GM19455 (cell line): ENCODE results near the gene SHLD1.

Source experiments
- ATAC-seq: cut with Tn5 transposase; IDR thresholded peaks from one replicate; pipeline ENCODE4 v1.9.1; 2021; ENCODE audit not compliant: unreplicated experiment

SHLD1 gene

GRCh38 chr20:5885866-5886265, 135.7 kb downstream of the SHLD1 start:
- ATAC-seq = no peak

GRCh38 chr20:5886788-5887187, 136.6 kb downstream of the SHLD1 start:
- ATAC-seq = no peak

GRCh38 chr20:5887386-5887785, 137.2 kb downstream of the SHLD1 start:
- ATAC-seq = no peak

- ATAC-seq = no peak
Measured at GRCh38 chr20:5888041-5888440, 137.8 kb downstream of the SHLD1 start.

GRCh38 chr20:5890773-5891441, 140.7 kb downstream of the SHLD1 start:
- ATAC-seq = no peak

GRCh38 chr20:5893052-5893451, 142.9 kb downstream of the SHLD1 start:
- no peak for ATAC-seq

GRCh38 chr20:5893621-5894020, 143.4 kb downstream of the SHLD1 start:
- no peak for ATAC-seq

GRCh38 chr20:5895626-5896025, 145.4 kb downstream of the SHLD1 start:
- no peak for ATAC-seq

GRCh38 chr20:5899444-5899843, 149.2 kb downstream of the SHLD1 start:
- ATAC-seq = no peak

GRCh38 chr20:5900908-5901307, 150.7 kb downstream of the SHLD1 start:
- no peak for ATAC-seq

GRCh38 chr20:5908981-5909380, 158.8 kb downstream of the SHLD1 start:
- ATAC-seq = no peak

GRCh38 chr20:5910186-5910585, 160.0 kb downstream of the SHLD1 start:
- ATAC-seq = no peak

GRCh38 chr20:5913166-5913565, 163.0 kb downstream of the SHLD1 start:
- ATAC-seq = no peak
